ENCODE results near the gene ADAMTS17. TPM values are rescaled to one million over a fixed set of nuclear protein-coding genes. Genes with fewer than 3 reads are reported as not detected.

The ADAMTS17 gene
- total RNA-seq, 1 experiment from 2014 or later, result 1.6 TPM

GRCh38 chr15:100083572-100083971, 258.2 kb downstream of the ADAMTS17 start:
- BruUV-seq (replicated peaks), result no TSS peak
- CTCF ChIA-PET, result no interaction called here
- no peaks in the 10 kb centered on the region for H3K9me3 ChIP-seq (ENCODE audit: control insufficient read depth, insufficient read depth, low read depth, low read length)

GRCh38 chr15:100082761-100083402, 258.9 kb downstream of the ADAMTS17 start:
- no peaks in the 10 kb centered on the region for H3K4me1 ChIP-seq (ENCODE audit: control insufficient read depth, insufficient read depth, low read length)
- BruUV-seq (replicated peaks), result no TSS peak
- POLR2A ChIA-PET, result no interaction called here
- CTCF ChIA-PET, result no interaction called here
- TF ChIP-seq POLR2AphosphoS5 (IDR thresholded peaks at IDR 0.05; ENCODE audit: low read depth, low read length) (no peak), REST (IDR thresholded peaks at IDR 0.05; ENCODE audit: insufficient read depth in 1 of 2, low read depth in 2 of 2, low read length in 1 of 2) (no peak), TCF7L2 (IDR thresholded peaks at IDR 0.05; ENCODE audit: low read depth, low read length) (no peak), CTCF (IDR thresholded peaks at IDR 0.05) (no peak), SIN3A (IDR thresholded peaks at IDR 0.05; ENCODE audit: borderline replicate concordance, insufficient read depth, low read depth, low read length) (no peak)
- no peaks in the 10 kb centered on the region for H3K36me3 ChIP-seq (ENCODE audit: control insufficient read depth, insufficient read depth, low read length)
- intact Hi-C loops (cut with micrococcal nuclease; ENCODE audit: unreplicated experiment) (no loop called here), in situ Hi-C loops (cut with HindIII; ENCODE audit: low pct_unique_long_range_greater_than_20kb, low sequenced_read_pairs) (no loop called here)
- ATAC-seq (no peak), DNase-seq (ENCODE audit: low read depth, low spot score) (no peak)
- no peaks in the 10 kb centered on the region for H3K9me3 ChIP-seq (ENCODE audit: control insufficient read depth, insufficient read depth, low read depth, low read length)
- no peaks in the 10 kb centered on the region for H3K27me3 ChIP-seq (ENCODE audit: control insufficient read depth, insufficient read depth, low read length)
- no peak overlapping the region for H3K4me3 ChIP-seq (ENCODE audit: low read depth in 2 of 2, low read length in 2 of 2)
- H3K27ac ChIP-seq (ENCODE audit: low read length), result no peak overlapping the region

More at GRCh38 chr15:100083572-100083971, 258.2 kb downstream of the ADAMTS17 start:
- ATAC-seq, result no peak
- no peak for TF ChIP-seq POLR2AphosphoS5 (IDR thresholded peaks at IDR 0.05; ENCODE audit: low read depth, low read length)
- no peak for TF ChIP-seq CTCF (IDR thresholded peaks at IDR 0.05)
- H3K27ac ChIP-seq (ENCODE audit: low read length), result no peak overlapping the region
- H3K4me3 ChIP-seq (ENCODE audit: low read depth in 2 of 2, low read length in 2 of 2), result no peak overlapping the region
- intact Hi-C loops (cut with micrococcal nuclease; ENCODE audit: unreplicated experiment) (no loop called here), in situ Hi-C loops (cut with HindIII; ENCODE audit: low pct_unique_long_range_greater_than_20kb, low sequenced_read_pairs) (no loop called here)
- H3K4me1 ChIP-seq (ENCODE audit: control insufficient read depth, insufficient read depth, low read length), result no peaks in the 10 kb centered on the region
- DNase-seq (ENCODE audit: low read depth, low spot score), result no peak
- H3K36me3 ChIP-seq (ENCODE audit: control insufficient read depth, insufficient read depth, low read length), result no peaks in the 10 kb centered on the region
- no peaks in the 10 kb centered on the region for H3K27me3 ChIP-seq (ENCODE audit: control insufficient read depth, insufficient read depth, low read length)
- POLR2A ChIA-PET, result no interaction called here
